NK-92 (cell line): ENCODE measurements around the gene PFDN6.
"Not testable (repeated sequence)": the region's sequence is repeated elsewhere in the genome, so short reads cannot be mapped to it uniquely, and the experiment has no call there.

Source experiments
- DNase-seq: peaks from one replicate; lab custom pipeline; 2025; ENCODE audit not compliant: unreplicated experiment; lab: John Stamatoyannopoulos, UW

The PFDN6 gene

DNA sequence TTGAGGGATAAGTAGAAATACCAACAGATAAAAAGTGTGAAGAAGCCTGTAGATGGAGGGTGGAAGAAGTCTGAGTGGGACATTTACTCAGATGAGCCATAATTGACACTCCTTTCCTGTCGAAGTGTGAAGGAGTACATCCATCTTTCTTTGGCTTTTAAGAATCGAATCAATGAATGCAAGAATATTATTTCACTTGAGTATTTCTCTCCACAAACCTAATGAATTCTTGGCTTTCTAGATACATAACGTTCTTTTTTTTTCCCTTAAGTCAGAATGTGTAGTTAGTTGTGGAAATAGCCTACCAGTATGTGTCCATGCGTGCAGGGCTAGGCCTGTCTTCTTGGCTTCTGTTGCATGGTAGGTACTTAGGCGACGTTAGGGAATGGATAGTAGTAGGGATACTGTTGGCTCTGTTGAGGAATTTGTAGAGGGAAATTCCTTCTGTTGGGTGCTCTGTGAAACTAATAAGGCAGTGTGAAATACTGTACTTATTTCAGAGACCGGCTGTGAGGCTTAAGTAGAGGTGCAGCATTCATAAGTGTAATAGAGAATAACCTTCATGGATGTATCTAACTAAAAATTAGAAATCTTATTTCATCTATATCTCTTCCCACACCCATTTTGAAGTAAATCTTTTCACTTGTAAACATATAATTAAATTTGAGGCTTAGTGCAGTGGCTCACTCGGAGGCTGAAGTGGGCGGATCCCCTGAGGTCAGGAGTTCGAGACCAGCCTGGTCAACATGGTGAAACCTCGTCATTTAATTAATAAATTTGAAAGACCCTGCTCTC is 16.1 kb upstream of the PFDN6 start:
- no peak for DNase-seq

GRCh38 chr6:33273924-33274902 is 15.2 kb upstream of the PFDN6 start:
- DNase-seq: no peak

GRCh38 chr6:33275795-33276580 is 13.4 kb upstream of the PFDN6 start:
- not testable (repeated sequence) for DNase-seq

- DNase-seq: no peak
Observed at GRCh38 chr6:33276581-33276863, 12.9 kb upstream of the PFDN6 start.

DNA sequence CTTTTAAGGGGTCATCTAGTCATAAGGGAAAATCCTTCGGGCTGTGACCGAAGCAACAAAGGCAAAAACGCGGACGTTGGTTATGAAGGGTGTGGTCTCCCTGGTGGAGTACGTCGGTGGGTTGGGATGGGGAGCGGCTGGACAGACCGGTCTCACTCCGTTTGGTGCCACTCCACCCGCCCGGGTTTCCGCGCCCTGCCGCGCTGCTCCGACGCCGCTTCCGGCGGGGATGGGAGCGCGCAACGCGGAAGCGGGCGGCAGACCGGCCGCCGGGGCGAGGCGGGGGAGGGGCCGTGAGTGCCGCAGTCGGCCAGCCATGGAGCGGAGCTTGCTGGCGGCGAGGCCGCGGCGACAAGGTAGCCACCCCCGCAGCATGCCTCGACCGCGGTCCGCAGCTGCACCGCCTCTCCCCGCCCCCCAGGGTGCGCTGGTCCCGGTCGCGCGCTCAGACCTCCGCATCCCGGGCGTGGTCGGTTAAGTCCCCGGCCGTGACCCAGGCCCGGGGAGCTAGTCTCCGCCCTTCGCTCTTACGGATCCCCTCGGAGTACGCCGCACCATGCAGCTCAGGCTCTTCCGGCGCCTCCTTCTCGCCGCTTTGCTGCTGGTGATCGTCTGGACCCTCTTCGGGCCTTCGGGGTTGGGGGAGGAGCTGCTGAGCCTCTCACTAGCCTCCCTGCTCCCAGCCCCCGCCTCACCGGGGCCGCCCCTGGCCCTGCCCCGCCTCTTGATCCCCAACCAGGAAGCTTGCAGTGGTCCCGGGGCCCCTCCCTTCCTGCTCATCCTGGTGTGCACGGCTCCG is 12.3 kb upstream of the PFDN6 start, which contains the start of gene B3GALT4:
Gene B3GALT4 (plus strand): TSS at position 260 of the 799 bp plus-strand sequence. CDS start 297 bp downstream, at position 557.
- no peak for DNase-seq

DNA sequence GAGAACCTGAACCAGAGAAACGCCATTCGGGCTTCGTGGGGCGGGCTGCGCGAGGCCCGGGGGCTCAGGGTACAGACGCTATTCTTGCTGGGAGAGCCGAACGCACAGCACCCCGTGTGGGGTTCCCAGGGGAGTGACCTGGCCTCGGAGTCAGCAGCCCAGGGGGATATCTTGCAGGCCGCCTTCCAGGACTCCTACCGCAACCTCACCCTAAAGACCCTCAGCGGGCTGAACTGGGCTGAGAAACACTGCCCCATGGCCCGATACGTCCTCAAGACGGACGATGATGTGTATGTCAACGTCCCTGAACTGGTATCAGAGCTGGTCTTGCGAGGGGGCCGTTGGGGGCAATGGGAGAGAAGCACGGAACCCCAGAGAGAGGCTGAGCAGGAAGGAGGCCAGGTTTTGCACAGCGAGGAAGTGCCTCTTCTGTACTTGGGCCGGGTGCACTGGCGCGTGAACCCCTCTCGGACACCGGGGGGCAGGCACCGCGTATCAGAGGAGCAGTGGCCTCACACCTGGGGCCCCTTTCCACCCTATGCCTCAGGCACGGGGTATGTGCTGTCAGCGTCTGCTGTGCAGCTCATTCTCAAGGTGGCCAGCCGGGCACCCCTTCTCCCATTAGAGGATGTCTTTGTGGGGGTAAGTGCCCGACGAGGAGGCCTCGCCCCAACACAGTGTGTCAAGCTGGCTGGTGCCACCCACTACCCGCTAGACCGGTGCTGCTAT is 11.6 kb upstream of the PFDN6 start:
- no peak for DNase-seq

- DNase-seq: no peak
Observed at GRCh38 chr6:33278392-33278741, 11.0 kb upstream of the PFDN6 start.

DNA sequence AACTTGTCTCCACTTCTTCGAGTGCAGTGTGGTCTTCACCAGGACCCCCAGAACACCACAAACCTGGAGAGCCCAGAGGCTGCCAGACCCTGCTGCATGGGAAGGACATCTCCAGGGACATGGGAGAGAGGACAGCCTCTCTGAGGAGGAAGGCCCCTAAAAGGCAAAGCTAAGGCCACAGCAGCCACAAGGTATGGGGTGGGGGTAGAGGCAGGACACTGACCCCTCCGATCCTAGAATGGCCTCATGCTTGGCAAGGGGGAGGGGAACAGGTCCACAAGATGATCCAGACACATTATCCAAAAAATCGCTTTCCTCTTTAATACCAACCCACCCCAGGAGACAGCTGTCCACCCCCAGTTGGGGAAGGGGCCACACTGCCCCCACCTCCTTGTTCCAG is 10.6 kb upstream of the PFDN6 start:
- DNase-seq: no peak

GRCh38 chr6:33279257-33279695 is 10.1 kb upstream of the PFDN6 start:
- DNase-seq: no peak

DNA sequence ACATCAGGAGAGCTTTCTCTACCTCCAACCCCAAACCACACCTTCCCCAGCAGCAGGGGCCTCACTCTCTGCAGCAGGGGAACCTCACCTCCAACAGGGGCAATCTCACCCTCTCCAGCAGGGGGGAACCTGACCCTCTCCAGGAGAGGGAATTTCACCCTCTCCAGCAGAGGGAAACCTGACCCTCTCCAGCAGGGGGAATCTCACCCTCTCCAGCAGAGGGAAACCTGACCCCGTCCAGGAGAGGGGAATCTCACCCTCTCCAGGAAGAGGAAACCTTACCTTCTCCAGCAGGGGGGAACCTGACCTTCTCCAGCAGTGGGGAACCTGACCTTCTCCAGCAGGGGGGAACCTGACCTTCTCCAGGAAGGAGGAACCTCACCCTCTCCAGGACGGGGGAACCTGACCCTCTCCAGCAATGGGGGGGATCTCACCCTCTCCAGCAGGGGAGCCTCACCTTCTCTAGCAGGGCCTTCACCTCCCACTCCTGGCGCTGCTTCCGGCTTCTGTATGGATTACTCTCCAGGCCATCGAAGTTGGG is 9.4 kb upstream of the PFDN6 start:
- DNase-seq: no peak

DNA sequence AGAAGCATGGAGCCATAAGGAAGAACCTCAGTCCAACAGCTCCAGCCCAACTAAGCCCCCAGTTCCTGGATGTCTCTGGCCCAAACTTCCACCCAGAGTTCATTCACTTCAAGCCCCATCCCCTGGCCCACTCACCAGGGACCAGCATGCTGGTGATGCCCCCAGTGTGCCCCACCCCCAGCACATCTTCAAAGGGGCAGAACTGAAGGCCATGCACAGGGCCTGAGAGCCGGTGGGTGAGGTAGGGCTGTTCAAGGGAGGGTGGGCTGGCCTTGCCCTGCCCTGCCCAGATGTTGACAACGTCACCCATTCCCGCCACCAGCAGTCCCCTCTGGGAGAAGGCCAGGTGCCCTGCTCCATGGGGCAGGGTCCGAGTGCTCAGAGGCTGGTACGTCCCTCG is 8.9 kb upstream of the PFDN6 start:
- no peak for DNase-seq

DNA sequence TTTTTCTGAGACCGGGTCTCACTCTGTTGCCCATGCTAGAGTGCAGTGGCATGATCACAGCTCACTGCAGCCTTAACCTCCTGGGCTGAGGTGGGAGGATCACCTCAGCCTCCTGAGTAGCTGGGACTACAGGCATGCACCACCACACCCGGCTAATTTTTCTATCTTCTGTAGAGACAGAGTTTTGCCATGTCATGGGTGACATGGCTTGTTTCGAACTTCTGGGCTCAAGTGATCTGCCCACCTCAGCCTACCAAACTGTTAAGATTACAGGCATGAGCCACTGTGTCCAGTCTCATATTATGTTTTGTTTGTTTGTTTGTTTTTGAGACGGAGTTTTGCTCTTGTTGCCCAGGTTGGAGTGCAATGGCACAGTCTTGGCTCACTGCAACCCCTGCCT is 4.2 kb upstream of the PFDN6 start:
- DNase-seq: not testable (repeated sequence)

GRCh38 chr6:33286946-33287914 is 2.2 kb upstream of the PFDN6 start:
- no peak for DNase-seq

DNA sequence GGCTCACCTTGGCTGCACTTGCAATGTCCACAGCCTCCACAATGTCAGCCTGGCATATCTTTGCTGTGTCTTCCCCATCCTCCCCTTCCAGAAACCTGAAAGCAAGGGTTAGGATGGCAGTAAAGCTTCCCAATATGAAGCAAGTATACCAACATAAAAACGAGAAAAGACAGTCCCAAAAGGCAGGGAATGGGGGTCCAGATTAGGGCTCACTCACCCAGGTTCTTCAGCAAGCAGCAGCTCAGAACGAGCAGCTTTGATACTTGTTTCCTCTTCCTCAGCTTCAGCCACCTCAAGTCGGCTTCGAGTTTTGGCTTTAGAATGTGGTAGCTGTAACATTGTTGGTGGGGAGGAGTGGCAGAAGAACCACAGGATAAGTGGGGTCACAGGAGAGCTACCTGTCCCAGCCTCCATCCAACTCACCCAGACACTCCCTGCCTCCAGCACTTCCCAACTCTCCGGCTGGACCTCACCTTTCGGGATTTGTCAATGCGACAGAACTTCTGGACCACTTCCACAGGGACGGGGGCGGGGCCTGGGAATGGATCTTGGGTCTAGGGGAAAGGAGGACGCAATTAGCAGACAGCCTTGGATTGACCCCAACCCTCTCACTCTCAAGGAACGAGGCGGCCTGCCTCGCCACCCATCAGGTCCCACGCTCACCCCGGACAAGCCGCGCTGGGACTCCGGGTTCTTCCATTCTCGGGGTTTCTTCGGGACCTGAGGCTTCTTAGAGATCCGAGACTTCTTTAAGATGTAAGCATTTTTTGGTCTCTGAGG is 1.1 kb upstream of the PFDN6 start:
- no peak for DNase-seq

GRCh38 chr6:33289784-33290315 is 449 bp downstream of the PFDN6 start:
- no peak for DNase-seq

DNA sequence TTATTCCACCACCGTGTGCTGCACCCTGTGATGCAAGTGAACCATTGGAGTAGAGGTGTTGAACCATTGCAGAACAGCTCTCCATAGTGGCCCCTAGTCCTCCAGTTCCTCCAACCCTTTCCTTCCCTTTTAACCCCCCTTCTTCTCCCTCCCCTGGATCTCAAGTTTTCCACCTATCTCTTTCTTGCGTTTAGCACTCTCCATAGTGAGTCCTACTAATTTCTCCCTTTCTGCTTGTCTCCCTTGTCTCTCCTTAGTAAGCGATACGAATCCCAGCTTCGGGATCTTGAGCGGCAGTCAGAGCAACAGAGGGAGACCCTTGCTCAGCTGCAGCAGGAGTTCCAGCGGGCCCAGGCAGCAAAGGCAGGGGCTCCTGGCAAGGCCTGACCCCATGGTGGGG is 1.1 kb downstream of the PFDN6 start:
- DNase-seq: no peak

DNA sequence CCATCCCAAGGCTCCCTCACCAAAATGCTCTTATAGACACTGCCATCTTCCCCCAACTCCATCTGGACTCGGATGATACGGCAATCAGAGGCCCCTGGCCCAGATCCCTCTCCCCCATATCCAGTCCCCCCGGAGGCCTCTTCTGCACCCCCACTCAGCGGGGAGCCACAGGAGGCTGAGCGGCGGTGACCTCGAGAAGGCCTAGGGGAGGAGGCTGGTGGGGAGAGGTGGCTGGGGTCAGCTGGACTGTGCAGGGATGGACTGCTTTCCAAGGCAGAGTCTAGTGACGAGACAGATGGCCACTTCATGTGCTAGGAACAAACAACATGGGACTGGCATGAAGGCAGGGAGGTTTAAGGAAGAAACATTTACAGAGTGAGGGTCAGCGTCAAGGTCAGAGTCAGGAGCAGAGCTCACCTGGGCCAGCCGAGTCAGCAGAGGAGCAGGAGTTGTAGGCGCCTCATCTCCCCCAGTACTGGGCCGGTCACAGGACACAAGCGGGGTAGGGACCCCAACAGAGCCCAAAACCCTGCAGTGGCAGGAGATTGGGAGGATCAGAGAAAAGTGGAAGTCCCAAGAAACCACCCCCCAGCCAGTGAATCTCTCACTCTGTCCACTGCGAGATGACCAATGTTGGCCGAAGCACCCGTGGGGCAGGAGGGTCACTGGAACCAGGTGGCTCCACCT is 3.7 kb downstream of the PFDN6 start:
- no peak for DNase-seq
